ENCODE data around the gene C19orf12. TPM values are rescaled to one million over a fixed set of nuclear protein-coding genes. Genes with fewer than 3 reads are reported as not detected.

Gene C19orf12
- total and polyA plus RNA-seq, 2 of the 4 experiments (the other 2 are of a cell fraction), result 16.3 to 24.0 TPM

DNA sequence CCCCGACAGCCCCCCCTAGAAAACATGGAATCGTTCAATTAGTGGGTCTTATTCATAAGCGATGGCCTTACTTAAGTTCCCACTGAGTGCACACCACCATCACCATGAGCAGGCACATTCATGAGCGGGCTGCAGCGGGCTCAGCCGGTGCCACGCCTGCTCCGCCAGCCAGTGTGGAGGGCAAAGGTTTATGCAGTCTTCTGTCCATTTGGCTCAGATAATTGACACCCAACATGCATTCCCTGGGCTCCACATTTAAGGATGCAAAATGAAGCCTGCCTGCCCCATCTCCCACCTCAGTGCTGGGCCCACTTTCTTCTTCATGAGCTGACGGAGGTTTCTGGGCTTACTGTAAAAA, 12.1 kb downstream of the C19orf12 start:
- ChIA-PET POLR2A (ENCODE audit: unreplicated experiment) (no interaction called here), CTCF (no interaction called here)
- Histone ChIP-seq H3K9me3 (ENCODE audit: control insufficient read depth, insufficient read depth, low read length) (no peaks in the 10 kb centered on the region), H3K14ac (replicated peaks; ENCODE audit: low read depth, low read length) (no peak overlapping the region), H3K9ac (ENCODE audit: low read depth, low read length) (no peak overlapping the region), H4K91ac (ENCODE audit: insufficient read depth, low read depth, low read length) (no peak overlapping the region), H2AK9ac (replicated peaks; ENCODE audit: low read depth, low read length, poor library complexity) (no peak overlapping the region), H4K20me1 (ENCODE audit: insufficient read depth, low read length) (peaks cover 8% of the 10 kb centered on the region; the same call in 1 of the 2 replicates), H4K5ac (ENCODE audit: low read depth, low read length) (no peak overlapping the region), H3K4ac (ENCODE audit: low read depth, low read length) (no peak overlapping the region), H2BK5ac (ENCODE audit: low read depth, low read length, poor library complexity, severe bottlenecking) (no peak overlapping the region), H2AFZ (replicated peaks; ENCODE audit: low read length, poor library complexity) (no peak overlapping the region), H3K4me3 (ENCODE audit: insufficient read depth, low read depth, low read length) (no peak overlapping the region), H2BK15ac (ENCODE audit: low read depth, low read length) (no peak overlapping the region), H3K27ac (ENCODE audit: insufficient read depth, low read length) (no peak overlapping the region), H3K4me2 (ENCODE audit: low read depth, low read length) (no peak overlapping the region), H3K36me3 (ENCODE audit: control insufficient read depth, insufficient read depth, low read length) (peaks cover 34% of the 10 kb centered on the region), H4K8ac (ENCODE audit: low read depth in 2 of 2, low read length in 2 of 2) (no peak overlapping the region), H2BK20ac (ENCODE audit: low read depth, low read length) (no peak overlapping the region), H3K79me1 (ENCODE audit: low read depth in 1 of 2, low read length in 2 of 2) (peaks cover 9 to 12% of the 10 kb centered on the region in 2 experiments; a peak in 3 of 4 replicates), H3K27me3 (ENCODE audit: control insufficient read depth, insufficient read depth, low read length) (no peaks in the 10 kb centered on the region), H3K18ac (ENCODE audit: low read depth, low read length) (no peak overlapping the region), H2AK5ac (ENCODE audit: low read depth, low read length) (no peak overlapping the region), H3K23ac (ENCODE audit: low read depth, low read length) (no peak overlapping the region), H3K4me1 (ENCODE audit: control insufficient read depth, insufficient read depth, low read length) (no peaks in the 10 kb centered on the region), H3K56ac (ENCODE audit: extremely low read depth, insufficient read depth, low read length) (no peak overlapping the region), H3K9me1 (ENCODE audit: insufficient read depth, low read length) (no peaks in the 10 kb centered on the region), H2BK120ac (ENCODE audit: low read depth, low read length) (no peak overlapping the region)
- no peak for ATAC-seq (ENCODE audit: low read depth)
- 100% methylated on average over 1 of the region's 9 CpGs; no CpG with 5 or more reads in 1 of the 2 experiments for WGBS, 2 experiments (ENCODE audit: extremely low coverage in 2 of 2, insufficient read length in 1 of 2)
- intact Hi-C loops (cut with micrococcal nuclease) (no loop called here), in situ Hi-C loops (cut with MboI; ENCODE audit: low sequenced_read_pairs) (no loop called here), dilution Hi-C loops (cut with HindIII; ENCODE audit: low sequenced_read_pairs, unreplicated experiment) (no loop called here)
- DNase-seq, result no peak
- BruUV-seq (replicated peaks), result no TSS peak
- TF ChIP-seq MAFK (IDR thresholded peaks at IDR 0.05; ENCODE audit: low read depth, low read length) (no peak), MXI1 (IDR thresholded peaks at IDR 0.05; ENCODE audit: borderline replicate concordance, low read depth, low read length) (no peak), SMC3 (IDR thresholded peaks at IDR 0.05; ENCODE audit: low read depth, low read length) (no peak), BHLHE40 (IDR thresholded peaks at IDR 0.05; ENCODE audit: low read depth, low read length) (no peak), ELK1 (IDR thresholded peaks at IDR 0.05; ENCODE audit: borderline replicate concordance, low read depth, low read length) (no peak), POLR2A (IDR thresholded peaks at IDR 0.05; ENCODE audit: low read depth, low read length) (no peak), NFE2L2 (IDR thresholded peaks at IDR 0.05; ENCODE audit: low read depth, low read length) (no peak), CHD1 (IDR thresholded peaks at IDR 0.05; ENCODE audit: low read depth, low read length) (no peak), RCOR1 (IDR thresholded peaks at IDR 0.05; ENCODE audit: insufficient replicate concordance, low read length) (no peak), MAZ (IDR thresholded peaks at IDR 0.05; ENCODE audit: borderline replicate concordance, low read depth, low read length) (no peak), RAD21 (IDR thresholded peaks at IDR 0.05; ENCODE audit: low read length) (no peak), FOS (IDR thresholded peaks at IDR 0.05; ENCODE audit: low read depth, low read length) (no peak), RFX5 (IDR thresholded peaks at IDR 0.05; ENCODE audit: low read depth, low read length) (no peak), CEBPB (IDR thresholded peaks at IDR 0.05; ENCODE audit: low read depth, low read length) (no peak)
- TF ChIP-seq, protein P1, sequence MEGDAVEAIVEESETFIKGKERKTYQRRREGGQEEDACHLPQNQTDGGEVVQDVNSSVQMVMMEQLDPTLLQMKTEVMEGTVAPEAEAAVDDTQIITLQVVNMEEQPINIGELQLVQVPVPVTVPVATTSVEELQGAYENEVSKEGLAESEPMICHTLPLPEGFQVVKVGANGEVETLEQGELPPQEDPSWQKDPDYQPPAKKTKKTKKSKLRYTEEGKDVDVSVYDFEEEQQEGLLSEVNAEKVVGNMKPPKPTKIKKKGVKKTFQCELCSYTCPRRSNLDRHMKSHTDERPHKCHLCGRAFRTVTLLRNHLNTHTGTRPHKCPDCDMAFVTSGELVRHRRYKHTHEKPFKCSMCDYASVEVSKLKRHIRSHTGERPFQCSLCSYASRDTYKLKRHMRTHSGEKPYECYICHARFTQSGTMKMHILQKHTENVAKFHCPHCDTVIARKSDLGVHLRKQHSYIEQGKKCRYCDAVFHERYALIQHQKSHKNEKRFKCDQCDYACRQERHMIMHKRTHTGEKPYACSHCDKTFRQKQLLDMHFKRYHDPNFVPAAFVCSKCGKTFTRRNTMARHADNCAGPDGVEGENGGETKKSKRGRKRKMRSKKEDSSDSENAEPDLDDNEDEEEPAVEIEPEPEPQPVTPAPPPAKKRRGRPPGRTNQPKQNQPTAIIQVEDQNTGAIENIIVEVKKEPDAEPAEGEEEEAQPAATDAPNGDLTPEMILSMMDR (conservative IDR thresholded peaks at IDR 0.05; ENCODE audit: low read depth, low read length), result no peak
- TF ChIP-seq, protein P2, sequence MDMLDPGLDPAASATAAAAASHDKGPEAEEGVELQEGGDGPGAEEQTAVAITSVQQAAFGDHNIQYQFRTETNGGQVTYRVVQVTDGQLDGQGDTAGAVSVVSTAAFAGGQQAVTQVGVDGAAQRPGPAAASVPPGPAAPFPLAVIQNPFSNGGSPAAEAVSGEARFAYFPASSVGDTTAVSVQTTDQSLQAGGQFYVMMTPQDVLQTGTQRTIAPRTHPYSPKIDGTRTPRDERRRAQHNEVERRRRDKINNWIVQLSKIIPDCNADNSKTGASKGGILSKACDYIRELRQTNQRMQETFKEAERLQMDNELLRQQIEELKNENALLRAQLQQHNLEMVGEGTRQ (IDR thresholded peaks at IDR 0.05; ENCODE audit: low read depth, low read length), result no peak
